Natural killer cell (primary cell): ENCODE measurements around the gene HMCN1. TPM values are rescaled to one million over a fixed set of nuclear protein-coding genes. Genes with fewer than 3 reads are reported as not detected.
A peak's percentile ranks its signal among the peaks of the same experiment; 100 is the strongest.

Experiments
- ATAC-seq, 3 donors: fragments of 150-1000 bp in 2 of 3; fragments of 200-7000 bp in 1 of 3; cut with Tn5 transposase; 1 replicate in 1 of 3; 2 replicates in 2 of 3; pipeline ENCODE4 v1.10.0; 2021; ENCODE audit warnings: mild to moderate bottlenecking in 2 of 3, moderate library complexity in 2 of 3
- DNase-seq, 2 donors: peaks; one replicate each; pipeline versions ENCODE4 v3.0.0 to v3.0.0-alpha.2; 2013 to 2021; ENCODE audit warnings: mixed read lengths in 1 of 2
- H3K27ac ChIP-seq: one replicate; pipeline ENCODE4 v1.5.1; 2013; ENCODE audit warnings: mild to moderate bottlenecking, low read length
- H3K27me3 ChIP-seq: one replicate; pipeline ENCODE4 v1.6.1; 2013; ENCODE audit warnings: low read length; ENCODE audit not compliant: control insufficient read depth, insufficient read depth
- H3K36me3 ChIP-seq: one replicate; pipeline ENCODE4 v1.6.1; 2013; ENCODE audit warnings: low read length; ENCODE audit not compliant: control insufficient read depth, insufficient read depth
- H3K4me1 ChIP-seq: one replicate; pipeline ENCODE4 v1.6.1; 2013; ENCODE audit warnings: low read length; ENCODE audit not compliant: control insufficient read depth, insufficient read depth
- H3K4me3 ChIP-seq: one replicate; pipeline ENCODE4 v1.5.1; 2013; ENCODE audit warnings: low read length
- H3K9me3 ChIP-seq: one replicate; pipeline ENCODE4 v1.6.1; 2013; ENCODE audit warnings: low read length; ENCODE audit not compliant: control insufficient read depth, insufficient read depth
- H3K27ac Mint-ChIP-seq, 2 donors: one replicate each; pipeline ENCODE4 v1.8.0; 2022; ENCODE audit warnings: mild to moderate bottlenecking in 2 of 2, mixed read lengths in 2 of 2, moderate library complexity in 1 of 2
- H3K27me3 Mint-ChIP-seq, 2 donors: one replicate each; pipeline ENCODE4 v1.8.0; 2022; ENCODE audit warnings: low read depth in 2 of 2, mixed read lengths in 2 of 2
- H3K36me3 Mint-ChIP-seq: one replicate; pipeline ENCODE4 v1.8.0; 2022; ENCODE audit warnings: mixed read lengths
- H3K4me1 Mint-ChIP-seq, 2 donors: one replicate each; pipeline ENCODE4 v1.8.0; 2022; ENCODE audit warnings: mixed read lengths in 2 of 2
- H3K4me3 Mint-ChIP-seq: one replicate; pipeline ENCODE4 v1.8.0; 2022; ENCODE audit warnings: mild to moderate bottlenecking, moderate library complexity, mixed read lengths
- H3K9me3 Mint-ChIP-seq, 2 donors: one replicate each; pipeline ENCODE4 v1.8.0; 2022; ENCODE audit warnings: mixed read lengths in 2 of 2
- CTCF ChIP-seq: fragments of 200-600 bp; IDR thresholded peaks from one replicate; pipeline ENCODE4 v1.8.0; 2022; ENCODE audit warnings: antibody characterized with exemption
- WGBS: methylation state at CpG from one replicate; pipeline ENCODE4 v1.1.7; 2013; ENCODE audit warnings: missing lambda C conversion rate; ENCODE audit not compliant: insufficient coverage; 5-methylcytosine and 5-hydroxymethylcytosine counted together
- intact Hi-C: fragments of 100-400 bp; cut with micrococcal nuclease; formaldehyde crosslinking; loops from one replicate; pipeline ENCODE4 v1.14.2; 2022
- total RNA-seq, 4 donors: library from RNA; stranded (reverse); fragments of 120-200 nt in 1 of 4; gene quantifications; one replicate each; pipeline versions ENCODE4 v1.2.3 to v1.2.4, GENCODE V29; 2013 to 2022

The HMCN1 gene
- total RNA-seq, 3 donors from 2014 or later (not counting 1 experiment from before 2014, with no cell fraction given), result 0.02 to 0.45 (median 0.39) TPM

DNA sequence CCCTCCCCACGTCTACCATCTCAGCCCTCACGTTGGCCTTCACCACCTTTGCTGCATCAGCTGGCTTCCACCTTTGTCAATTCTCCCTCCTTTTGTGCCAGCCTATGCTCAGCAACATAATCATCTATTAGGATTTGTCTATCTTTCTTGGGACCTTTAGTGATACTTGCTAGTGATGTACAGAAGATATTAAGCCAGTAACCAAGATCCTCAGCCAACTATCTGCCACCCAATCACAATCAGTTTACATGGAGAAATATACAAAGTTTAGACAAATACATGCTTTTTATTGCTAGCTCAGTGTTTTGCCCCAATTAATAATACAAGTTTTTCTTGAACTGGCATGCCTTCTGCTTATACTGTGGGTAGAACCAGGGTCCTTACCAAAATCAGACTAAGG lies 468.6 kb downstream of the HMCN1 start:
- DNase-seq (no peak), ATAC-seq (no peak)
- intact Hi-C loops, result no loop called here
- H3K4me3 Mint-ChIP-seq, result no peak overlapping the region
- Histone ChIP-seq H3K9me3 (peaks cover 2% of the 10 kb centered on the region), H3K36me3 (no peaks in the 10 kb centered on the region), H3K27ac (no peak overlapping the region), H3K4me3 (no peak overlapping the region), H3K4me1 (no peaks in the 10 kb centered on the region), H3K27me3 (no peaks in the 10 kb centered on the region)
- H3K36me3 Mint-ChIP-seq, result no peaks in the 10 kb centered on the region
- H3K9me3 Mint-ChIP-seq, result peaks cover 0 to 4% of the 10 kb centered on the region in 2 donors
- no peaks in the 10 kb centered on the region for H3K4me1 Mint-ChIP-seq
- peaks cover 10 to 21% of the 10 kb centered on the region in 2 donors for H3K27me3 Mint-ChIP-seq
- 82% methylated on average over 2 of the region's 2 CpGs for WGBS
- H3K27ac Mint-ChIP-seq, result no peak overlapping the region
- no peak for TF ChIP-seq CTCF

DNA sequence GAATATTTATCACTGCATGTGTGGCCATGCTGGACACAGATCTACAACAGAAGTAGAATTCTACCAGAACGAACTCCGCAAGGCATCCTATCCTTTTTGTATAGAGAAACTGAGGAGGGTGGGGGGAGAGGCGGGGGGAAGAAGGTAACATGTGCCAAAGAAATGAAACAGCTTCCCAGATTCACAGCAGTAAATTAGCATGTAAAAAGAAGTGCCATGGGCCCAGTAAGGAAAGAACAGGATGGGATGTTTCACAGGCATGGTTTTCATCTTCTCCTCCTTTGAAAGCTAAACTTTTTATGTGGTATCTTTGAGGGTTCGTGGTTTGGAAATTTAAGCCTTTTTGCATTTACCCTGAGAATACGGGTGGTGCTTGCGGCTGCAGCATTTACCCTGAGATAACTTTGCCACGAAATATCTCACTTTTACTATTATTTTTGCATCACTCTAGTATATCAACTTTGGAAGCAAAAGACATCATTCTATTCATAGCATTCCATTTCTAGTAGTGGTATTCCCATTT lies 471.9 kb downstream of the HMCN1 start:
- WGBS, result 41% methylated on average over 7 of the region's 7 CpGs
- Mint-ChIP-seq H3K9me3 (peaks cover 0 to 4% of the 10 kb centered on the region in 2 donors), H3K36me3 (no peaks in the 10 kb centered on the region), H3K27ac (no peak overlapping the region), H3K27me3 (peaks cover 10 to 29% of the 10 kb centered on the region in 2 donors), H3K4me3 (no peak overlapping the region), H3K4me1 (no peaks in the 10 kb centered on the region)
- no peaks in the 10 kb centered on the region for H3K36me3 ChIP-seq
- H3K4me3 ChIP-seq, result no peak overlapping the region
- H3K27me3 ChIP-seq, result no peaks in the 10 kb centered on the region
- intact Hi-C loops, result no loop called here
- no peaks in the 10 kb centered on the region for H3K4me1 ChIP-seq
- ATAC-seq (no peak), DNase-seq (peak in 1 of 2 donors; percentile 14)
- no peak overlapping the region for H3K27ac ChIP-seq
- peaks cover 2% of the 10 kb centered on the region for H3K9me3 ChIP-seq
- TF ChIP-seq CTCF, result no peak

DNA sequence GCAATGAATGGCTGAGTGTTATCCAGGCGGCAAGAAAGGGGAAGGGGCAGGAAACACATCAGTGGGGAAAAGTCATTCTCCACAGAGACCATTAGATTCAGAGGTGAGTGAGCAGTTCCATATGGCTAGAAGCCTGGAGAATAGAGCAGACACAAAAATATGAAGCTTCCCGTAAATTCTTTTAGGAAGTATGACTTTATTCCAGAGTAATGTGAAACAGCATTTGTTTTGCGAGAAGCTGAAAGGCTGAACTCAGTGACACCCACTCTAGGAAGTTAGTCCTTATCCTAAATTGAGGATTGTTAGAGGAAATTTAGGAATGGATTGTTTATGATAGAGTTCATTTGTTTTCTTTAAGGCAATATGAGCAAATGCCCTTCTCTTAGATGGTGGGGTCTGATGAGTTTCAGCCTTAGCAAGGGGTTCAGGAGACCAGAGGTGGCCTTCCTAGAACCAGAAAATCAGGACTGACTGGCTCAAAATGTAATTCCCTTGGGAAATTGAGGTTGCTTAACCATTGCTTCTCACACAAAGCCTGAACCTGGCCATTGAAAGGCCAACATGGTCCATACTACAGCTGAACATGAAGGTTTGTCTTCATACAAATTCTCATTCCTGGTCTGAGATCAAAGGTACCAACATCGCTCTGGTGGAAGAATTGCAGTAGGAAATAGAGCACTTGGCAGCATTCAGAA lies 473.3 kb downstream of the HMCN1 start:
- no peaks in the 10 kb centered on the region for H3K4me1 ChIP-seq
- Mint-ChIP-seq H3K27me3 (peaks cover 10 to 27% of the 10 kb centered on the region in 2 donors), H3K27ac (no peak overlapping the region), H3K9me3 (peaks cover 0 to 4% of the 10 kb centered on the region in 2 donors), H3K4me1 (no peaks in the 10 kb centered on the region), H3K36me3 (no peaks in the 10 kb centered on the region), H3K4me3 (no peak overlapping the region)
- peaks cover 1% of the 10 kb centered on the region for H3K9me3 ChIP-seq
- intact Hi-C loops, result no loop called here
- 98% methylated on average over 3 of the region's 4 CpGs for WGBS
- TF ChIP-seq CTCF, result no peak
- ATAC-seq (no peak), DNase-seq (no peak)
- H3K27ac ChIP-seq, result no peak overlapping the region
- no peak overlapping the region for H3K4me3 ChIP-seq
- no peaks in the 10 kb centered on the region for H3K36me3 ChIP-seq
- H3K27me3 ChIP-seq, result no peaks in the 10 kb centered on the region
